Fibroblast of pulmonary artery (primary cell): ENCODE data around the gene RALBP1.
A peak's percentile ranks its signal among the peaks of the same experiment; 100 is the strongest.
"Not testable (repeated sequence)": the region's sequence is repeated elsewhere in the genome, so short reads cannot be mapped to it uniquely, and the experiment has no call there.

ENCODE experiments used
- DNase-seq: peaks from one replicate; pipeline ENCODE4 v3.0.0-alpha.2; 2010; ENCODE audit warnings: low read depth
- H3K4me3 ChIP-seq: replicated peaks from 2 replicates; pipeline ENCODE4 v1.5.1; 2011; ENCODE audit warnings: low read depth, mild to moderate bottlenecking, control low read depth, low read length, moderate library complexity
- CTCF ChIP-seq: IDR thresholded peaks from 2 replicates; pipeline ENCODE4 v1.5.1; 2011; ENCODE audit warnings: mild to moderate bottlenecking, control low read depth, low read length, inconsistent platforms; ENCODE audit errors: missing control alignments

The RALBP1 gene

GRCh38 chr18:9444549-9444948, 30.8 kb upstream of the RALBP1 start:
- H3K4me3 ChIP-seq = no peak overlapping the region
- no peak for TF ChIP-seq CTCF
- DNase-seq = no peak

GRCh38 chr18:9446839-9447238, 28.5 kb upstream of the RALBP1 start:
- no peak for TF ChIP-seq CTCF
- no peak overlapping the region for H3K4me3 ChIP-seq
- no peak for DNase-seq

GRCh38 chr18:9447334-9447733, 28.0 kb upstream of the RALBP1 start:
- TF ChIP-seq CTCF = no peak
- DNase-seq = no peak

GRCh38 chr18:9449600-9450414, 25.5 kb upstream of the RALBP1 start:
- TF ChIP-seq CTCF = no peak
- DNase-seq = no peak
- H3K4me3 ChIP-seq = no peak overlapping the region

More at GRCh38 chr18:9447334-9447733, 28.0 kb upstream of the RALBP1 start:
- H3K4me3 ChIP-seq = no peak overlapping the region

- H3K4me3 ChIP-seq, DNase-seq: not testable (repeated sequence)
These were observed 24.4 kb upstream of the RALBP1 start for GRCh38 chr18:9450920-9451319.

GRCh38 chr18:9453283-9453682, 22.0 kb upstream of the RALBP1 start:
- H3K4me3 ChIP-seq = no peak overlapping the region
- peak; percentile 66 for DNase-seq
- TF ChIP-seq CTCF = no peak

GRCh38 chr18:9454061-9454703, 21.1 kb upstream of the RALBP1 start:
- no peak overlapping the region for H3K4me3 ChIP-seq
- DNase-seq = peak; percentile 48
- TF ChIP-seq CTCF = no peak
